CD4-positive, alpha-beta T cell treated with Interleukin-2 at 100 ng/mL for 4 hours (primary cell): ENCODE data around the gene PPP1R3A.

Experiments
- DNase-seq: peaks from one replicate; pipeline ENCODE4 v3.0.0-alpha.2; 2020; ENCODE audit warnings: low spot score

The PPP1R3A gene

GRCh38 chr7:113883096-113883495 is 35.7 kb downstream of the PPP1R3A start:
- no peak for DNase-seq

GRCh38 chr7:113880559-113880958 is 38.2 kb downstream of the PPP1R3A start:
- DNase-seq = no peak

- DNase-seq = no peak
Observed at GRCh38 chr7:113878394-113878992, 40.3 kb downstream of the PPP1R3A start.

- no peak for DNase-seq
Observed at GRCh38 chr7:113875224-113875623, 43.6 kb downstream of the PPP1R3A start.

- no peak for DNase-seq
Observed at GRCh38 chr7:113873554-113874151, 45.2 kb downstream of the PPP1R3A start.

- no peak for DNase-seq
Observed at GRCh38 chr7:113872981-113873380, 45.8 kb downstream of the PPP1R3A start.

GRCh38 chr7:113867325-113867724 is 51.5 kb downstream of the PPP1R3A start:
- DNase-seq = no peak

GRCh38 chr7:113856010-113856409 is 62.8 kb downstream of the PPP1R3A start:
- DNase-seq = no peak

- no peak for DNase-seq
Observed at GRCh38 chr7:113840954-113841353, 77.9 kb downstream of the PPP1R3A start.

- DNase-seq = no peak
Observed at GRCh38 chr7:113835367-113835766, 83.4 kb downstream of the PPP1R3A start.

- no peak for DNase-seq
Observed at GRCh38 chr7:113832196-113832745, 86.5 kb downstream of the PPP1R3A start.

GRCh38 chr7:113831556-113831955 is 87.3 kb downstream of the PPP1R3A start:
- DNase-seq = no peak

- no peak for DNase-seq
Observed at GRCh38 chr7:113828581-113828980, 90.2 kb downstream of the PPP1R3A start.
